Activated naive CD8-positive, alpha-beta T cell treated with anti-CD3 and anti-CD28 coated beads, Interleukin-2, amount 50 U/mL, for 24 hours (primary cell): ENCODE measurements around the gene GALR2.
"Not testable (repeated sequence)": the region's sequence is repeated elsewhere in the genome, so short reads cannot be mapped to it uniquely, and the experiment has no call there.

Experiments used
- ATAC-seq: fragments of 150-1000 bp; cut with Tn5 transposase; one replicate; pipeline ENCODE4 v1.10.0; 2021
- DNase-seq: peaks from one replicate; pipeline ENCODE4 v3.0.0; 2021
- H3K27ac Mint-ChIP-seq: one replicate; pipeline ENCODE4 v1.8.0; 2021; ENCODE audit warnings: mild to moderate bottlenecking, mixed read lengths
- H3K27me3 Mint-ChIP-seq: one replicate; pipeline ENCODE4 v1.8.0; 2021; ENCODE audit warnings: mixed read lengths
- H3K36me3 Mint-ChIP-seq: one replicate; pipeline ENCODE4 v1.8.0; 2021; ENCODE audit warnings: low read depth, mixed read lengths
- H3K4me1 Mint-ChIP-seq: one replicate; pipeline ENCODE4 v1.8.0; 2021; ENCODE audit warnings: mixed read lengths
- H3K4me3 Mint-ChIP-seq: one replicate; pipeline ENCODE4 v1.8.0; 2021; ENCODE audit warnings: mild to moderate bottlenecking, moderate library complexity, mixed read lengths
- H3K9me3 Mint-ChIP-seq: one replicate; pipeline ENCODE4 v1.8.0; 2021; ENCODE audit warnings: mixed read lengths

The GALR2 gene

GRCh38 chr17:76044475-76045007 lies 30.0 kb upstream of the GALR2 start:
- H3K27me3 Mint-ChIP-seq, H3K4me1 Mint-ChIP-seq, ATAC-seq, DNase-seq, H3K9me3 Mint-ChIP-seq, H3K27ac Mint-ChIP-seq, H3K4me3 Mint-ChIP-seq: not testable (repeated sequence)
- peaks cover 57% of the 10 kb centered on the region for H3K36me3 Mint-ChIP-seq

DNA sequence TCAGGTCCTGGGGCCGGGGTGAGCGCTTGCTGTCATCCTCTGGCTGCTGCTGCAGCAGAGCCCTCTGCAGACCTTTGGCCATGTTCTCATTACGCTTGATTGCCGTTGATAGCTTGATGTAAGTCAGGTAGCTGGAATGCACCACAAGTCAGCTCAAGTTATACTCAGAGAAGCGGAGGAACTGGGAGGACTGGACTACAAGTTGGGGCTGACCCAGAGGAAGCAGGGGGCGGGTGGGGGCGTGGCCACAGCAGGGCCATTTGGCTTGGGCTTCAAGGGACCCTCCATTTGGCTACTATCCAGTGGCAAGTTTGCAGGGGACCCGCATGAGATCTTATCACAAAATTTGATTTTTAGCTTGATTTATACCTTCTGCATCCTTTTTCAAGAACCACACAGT lies 28.5 kb upstream of the GALR2 start:
- H3K27me3 Mint-ChIP-seq = no peaks in the 10 kb centered on the region
- H3K36me3 Mint-ChIP-seq = peaks cover 57% of the 10 kb centered on the region
- H3K27ac Mint-ChIP-seq = no peak overlapping the region
- DNase-seq = no peak
- H3K9me3 Mint-ChIP-seq = no peaks in the 10 kb centered on the region
- H3K4me3 Mint-ChIP-seq = no peak overlapping the region
- no peak for ATAC-seq
- H3K4me1 Mint-ChIP-seq = peaks cover 12% of the 10 kb centered on the region

- peaks cover 55% of the 10 kb centered on the region for H3K36me3 Mint-ChIP-seq
- H3K9me3 Mint-ChIP-seq = no peaks in the 10 kb centered on the region
Observed at GRCh38 chr17:76048025-76048605, 26.5 kb upstream of the GALR2 start.

GRCh38 chr17:76048711-76049110 lies 25.9 kb upstream of the GALR2 start:
- no peak for ATAC-seq
- H3K27ac Mint-ChIP-seq = no peak overlapping the region
- H3K27me3 Mint-ChIP-seq = no peaks in the 10 kb centered on the region
- no peaks in the 10 kb centered on the region for H3K9me3 Mint-ChIP-seq
- DNase-seq = no peak
- H3K4me3 Mint-ChIP-seq = no peak overlapping the region
- peaks cover 19% of the 10 kb centered on the region for H3K4me1 Mint-ChIP-seq
- H3K36me3 Mint-ChIP-seq = peaks cover 55% of the 10 kb centered on the region

More at GRCh38 chr17:76048025-76048605, 26.5 kb upstream of the GALR2 start:
- no peaks in the 10 kb centered on the region for H3K27me3 Mint-ChIP-seq
- H3K4me1 Mint-ChIP-seq = peaks cover 13% of the 10 kb centered on the region
- ATAC-seq (no peak), DNase-seq (no peak)
- no peak overlapping the region for H3K27ac Mint-ChIP-seq
- no peak overlapping the region for H3K4me3 Mint-ChIP-seq

- peaks cover 56% of the 10 kb centered on the region for H3K36me3 Mint-ChIP-seq
- H3K9me3 Mint-ChIP-seq = no peaks in the 10 kb centered on the region
- no peak for DNase-seq
- no peak for ATAC-seq
- H3K4me1 Mint-ChIP-seq = peaks cover 24% of the 10 kb centered on the region
- no peaks in the 10 kb centered on the region for H3K27me3 Mint-ChIP-seq
- no peak overlapping the region for H3K4me3 Mint-ChIP-seq
- H3K27ac Mint-ChIP-seq = no peak overlapping the region
Observed at GRCh38 chr17:76049239-76049638, 25.3 kb upstream of the GALR2 start.

DNA sequence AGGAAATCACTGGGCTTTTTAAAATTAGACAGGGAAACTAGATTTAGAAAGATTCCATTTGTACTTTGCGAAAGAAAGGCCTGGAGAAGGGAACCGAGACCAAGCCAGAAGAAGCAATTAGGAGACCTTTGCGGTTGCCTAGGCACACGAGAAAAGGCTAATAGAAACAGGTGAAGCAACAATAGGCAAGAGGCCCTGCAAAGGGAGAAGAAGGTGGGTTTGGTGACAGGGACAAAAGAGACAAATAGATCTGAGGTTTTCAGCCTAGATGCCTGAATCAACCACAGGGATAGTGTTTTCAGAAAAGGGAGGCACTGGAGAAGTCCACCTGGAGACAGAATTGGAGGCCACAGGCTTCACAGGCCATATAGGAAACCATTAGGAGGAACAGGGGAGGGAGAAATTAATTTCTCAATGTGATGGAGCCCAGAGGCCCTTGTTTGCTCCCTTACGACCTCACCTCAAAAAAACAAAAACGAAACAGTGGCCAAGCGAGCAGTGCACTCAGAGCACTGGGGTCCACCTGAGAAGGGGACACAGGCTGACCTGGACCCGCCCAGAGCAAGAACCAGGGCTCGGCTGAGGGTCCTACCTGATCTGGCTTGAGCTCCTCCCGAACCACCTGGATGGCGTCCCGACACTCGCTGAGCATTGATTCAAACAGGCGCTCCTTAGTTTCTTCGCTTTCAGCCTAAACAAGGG lies 24.6 kb upstream of the GALR2 start:
- peaks cover 52% of the 10 kb centered on the region for H3K36me3 Mint-ChIP-seq
- no peaks in the 10 kb centered on the region for H3K9me3 Mint-ChIP-seq
- H3K27me3 Mint-ChIP-seq = no peaks in the 10 kb centered on the region
- H3K4me1 Mint-ChIP-seq = peaks cover 29% of the 10 kb centered on the region
- H3K4me3 Mint-ChIP-seq = no peak overlapping the region
- no peak for ATAC-seq
- no peak for DNase-seq
- peak overlapping the region; percentile 16 for H3K27ac Mint-ChIP-seq

DNA sequence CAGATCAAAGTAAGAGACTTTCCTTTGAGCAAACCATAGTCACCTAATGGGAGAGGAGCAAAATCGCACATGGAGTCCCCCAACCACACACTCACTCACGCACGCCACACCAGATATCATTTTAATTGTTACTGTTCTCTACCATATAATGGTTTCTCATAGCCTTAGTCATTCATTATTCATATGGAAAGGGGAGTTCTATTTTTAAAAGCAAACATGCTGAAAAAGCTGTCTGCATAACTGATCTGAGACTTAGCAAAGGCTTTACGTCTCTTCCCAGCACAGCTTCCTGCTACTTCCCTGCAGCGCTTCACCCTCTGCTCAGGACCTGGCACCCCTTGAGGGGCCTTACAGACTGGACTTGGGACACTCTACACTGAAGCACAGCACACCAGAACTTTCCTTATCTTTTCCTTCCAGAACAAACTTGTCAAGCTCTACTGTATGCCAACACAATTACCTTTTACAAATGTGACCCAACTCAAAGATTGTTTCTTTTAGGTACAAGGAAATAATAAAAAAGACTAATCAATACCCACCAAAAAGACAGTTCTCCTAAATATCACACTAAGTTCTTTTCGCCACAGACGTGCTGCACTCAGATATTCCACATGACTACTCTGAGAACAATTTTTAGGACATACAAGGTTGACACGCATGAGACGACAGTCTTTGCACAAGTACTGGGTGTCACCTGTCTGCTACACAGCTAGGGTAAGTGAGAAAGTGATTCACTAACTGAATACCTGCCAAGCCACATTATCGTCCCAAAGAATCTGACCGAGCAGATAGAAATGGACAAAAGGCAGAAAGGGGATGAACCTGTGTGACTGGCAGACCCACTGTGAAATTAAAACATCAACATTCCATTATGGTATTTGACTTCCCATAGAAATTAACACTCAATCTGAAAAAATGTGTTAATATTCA lies 23.8 kb upstream of the GALR2 start:
- ATAC-seq = no peak

DNA sequence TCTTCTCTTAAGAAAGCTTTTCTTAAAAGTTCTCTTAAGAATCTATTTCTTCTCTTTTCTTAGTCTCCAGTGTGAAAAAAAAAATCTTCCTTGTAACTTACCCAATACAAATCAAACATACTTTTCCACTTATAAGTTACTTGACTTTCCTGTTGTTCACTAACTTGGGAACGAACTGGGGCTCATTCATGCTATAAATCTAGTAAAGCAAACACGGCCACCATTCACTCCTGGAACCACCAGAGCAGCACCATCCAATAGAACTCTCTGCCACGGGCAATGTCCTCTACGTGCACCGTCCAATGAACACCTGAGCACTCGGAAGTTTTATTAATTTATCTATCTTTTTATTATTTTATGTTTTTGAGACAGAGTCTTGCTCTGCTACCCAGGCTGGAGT lies 23.0 kb upstream of the GALR2 start:
- peaks cover 49% of the 10 kb centered on the region for H3K36me3 Mint-ChIP-seq
- no peak overlapping the region for H3K4me3 Mint-ChIP-seq
- no peak overlapping the region for H3K27ac Mint-ChIP-seq
- H3K27me3 Mint-ChIP-seq = no peaks in the 10 kb centered on the region
- ATAC-seq = no peak
- DNase-seq = no peak
- H3K9me3 Mint-ChIP-seq = no peaks in the 10 kb centered on the region
- peaks cover 29% of the 10 kb centered on the region for H3K4me1 Mint-ChIP-seq

More for the DNA sequence above, 23.8 kb upstream of the GALR2 start:
- Mint-ChIP-seq H3K9me3 (no peaks in the 10 kb centered on the region), H3K27me3 (no peaks in the 10 kb centered on the region), H3K27ac (peak overlapping the region; percentile 16), H3K4me1 (peaks cover 29% of the 10 kb centered on the region), H3K36me3 (peaks cover 46% of the 10 kb centered on the region), H3K4me3 (no peak overlapping the region)
- DNase-seq = no peak

DNA sequence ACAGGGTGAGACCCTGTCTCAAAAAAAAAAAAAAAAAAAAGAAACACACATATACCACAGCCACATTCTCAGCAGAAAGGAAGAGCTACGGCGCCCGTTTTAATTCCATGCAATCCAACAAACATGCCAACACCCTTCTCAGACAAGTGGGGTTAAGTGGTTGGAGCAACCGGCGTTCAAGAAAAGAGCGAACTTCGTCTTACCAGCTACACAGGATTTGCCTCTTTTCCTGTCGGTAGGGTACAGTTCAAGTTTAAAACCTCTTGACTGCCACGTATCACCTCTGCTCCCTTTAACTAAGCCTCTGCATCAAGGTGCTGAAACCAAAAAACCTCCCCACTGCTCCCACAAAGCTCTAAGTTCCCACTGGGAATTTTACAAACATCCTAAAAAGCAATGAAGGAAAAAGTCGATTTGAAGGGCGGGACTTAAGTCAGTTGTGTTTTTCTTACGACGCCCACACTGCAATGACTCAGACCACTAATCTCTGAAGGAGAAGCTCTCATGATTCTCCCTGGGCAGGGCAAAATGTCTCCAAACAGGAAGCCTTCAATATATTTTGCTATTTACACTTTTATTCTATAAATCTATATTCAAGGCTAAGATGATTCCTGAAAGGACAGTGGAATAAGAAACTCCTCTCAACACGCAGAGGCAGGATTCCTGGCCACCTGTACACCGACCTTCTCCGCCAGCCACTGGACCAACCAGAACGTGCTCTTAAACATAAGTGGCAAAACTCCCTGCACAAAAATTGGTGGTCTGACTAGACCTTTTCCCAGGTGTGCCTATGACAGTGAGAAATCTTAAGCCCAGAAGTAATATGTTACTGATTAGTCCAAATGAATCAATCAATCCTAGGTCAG lies 21.1 kb upstream of the GALR2 start:
- Mint-ChIP-seq H3K4me1 (peaks cover 29% of the 10 kb centered on the region), H3K27ac (peak overlapping the region; percentile 25), H3K4me3 (no peak overlapping the region), H3K9me3 (no peaks in the 10 kb centered on the region), H3K36me3 (peaks cover 52% of the 10 kb centered on the region), H3K27me3 (no peaks in the 10 kb centered on the region)
- DNase-seq = no peak
- ATAC-seq = peak; percentile 50

DNA sequence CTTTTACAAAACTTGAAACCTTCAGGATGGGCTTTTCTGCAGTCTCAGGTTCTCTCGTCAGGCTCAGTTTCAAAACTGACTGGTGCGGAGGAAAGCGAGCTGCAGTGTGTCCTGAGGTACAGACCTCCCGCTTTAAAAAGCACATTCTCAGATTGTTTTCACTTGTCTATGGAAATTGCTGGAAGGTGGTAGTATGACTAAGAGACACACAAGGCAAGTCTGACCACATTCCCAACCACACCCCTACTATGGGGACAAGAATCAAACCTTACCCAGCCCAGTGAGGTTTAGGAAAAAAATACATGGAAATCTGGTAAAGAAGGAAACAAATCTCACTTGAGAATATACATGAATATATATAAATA lies 20.5 kb upstream of the GALR2 start:
- Mint-ChIP-seq H3K9me3 (no peaks in the 10 kb centered on the region), H3K36me3 (peaks cover 52% of the 10 kb centered on the region), H3K27ac (peak overlapping the region; percentile 25), H3K4me1 (peaks cover 28% of the 10 kb centered on the region), H3K4me3 (no peak overlapping the region), H3K27me3 (no peaks in the 10 kb centered on the region)
- no peak for DNase-seq
- no peak for ATAC-seq

GRCh38 chr17:76056882-76057281 lies 17.7 kb upstream of the GALR2 start:
- Mint-ChIP-seq H3K27me3 (no peaks in the 10 kb centered on the region), H3K27ac (no peak overlapping the region), H3K36me3 (peaks cover 52% of the 10 kb centered on the region), H3K4me3 (no peak overlapping the region), H3K9me3 (no peaks in the 10 kb centered on the region), H3K4me1 (peaks cover 16% of the 10 kb centered on the region)
- ATAC-seq (no peak), DNase-seq (no peak)

DNA sequence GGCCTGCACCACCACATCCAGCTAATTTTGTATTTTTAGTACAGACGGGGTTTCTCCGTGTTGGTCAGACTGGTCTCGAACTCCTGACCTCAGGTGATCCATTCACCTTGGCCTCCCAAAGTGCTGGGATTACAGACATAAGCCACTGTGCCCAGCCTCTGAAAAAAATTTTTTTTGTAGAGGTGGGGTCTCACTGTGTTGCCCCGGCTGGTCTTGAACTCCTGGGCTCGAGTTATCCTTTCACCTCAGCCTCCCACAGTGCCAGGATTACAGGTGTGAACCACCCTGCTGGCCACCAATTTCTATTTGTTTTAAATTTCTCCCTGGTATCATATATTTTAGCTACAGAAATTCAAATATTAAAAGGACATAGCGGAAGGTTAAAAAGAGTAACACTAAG lies 16.3 kb upstream of the GALR2 start:
- not testable (repeated sequence) for H3K27me3 Mint-ChIP-seq, H3K9me3 Mint-ChIP-seq, DNase-seq, H3K4me3 Mint-ChIP-seq, H3K27ac Mint-ChIP-seq, ATAC-seq
- Mint-ChIP-seq H3K4me1 (peaks cover 15% of the 10 kb centered on the region), H3K36me3 (peaks cover 58% of the 10 kb centered on the region)

- Mint-ChIP-seq H3K27ac (peak overlapping the region; percentile 36), H3K9me3 (no peaks in the 10 kb centered on the region), H3K36me3 (peaks cover 66% of the 10 kb centered on the region), H3K27me3 (no peaks in the 10 kb centered on the region), H3K4me3 (no peak overlapping the region), H3K4me1 (peaks cover 22% of the 10 kb centered on the region)
- peak; percentile 52 for ATAC-seq
- peak; percentile 19 for DNase-seq
Observed at GRCh38 chr17:76063875-76064546, 10.6 kb upstream of the GALR2 start.
